ENCODE data around the gene OR8G5.

The OR8G5 gene

GRCh38 chr11:124311269-124311668 is 55.1 kb downstream of the OR8G5 start:
- no peak for TF ChIP-seq RBAK (tag by site-specific recombination; IDR thresholded peaks at IDR 0.05)
- no peak for TF ChIP-seq TSHZ1 (tag by site-specific recombination; IDR thresholded peaks at IDR 0.05; ENCODE audit: borderline replicate concordance)
- TF ChIP-seq ZBTB11 (tag by site-specific recombination; conservative IDR thresholded peaks at IDR 0.05; ENCODE audit: low read depth), result no peak
- no peak for TF ChIP-seq ZNF133 (tag by site-specific recombination; IDR thresholded peaks at IDR 0.05)
- TF ChIP-seq ZNF777 (tag by site-specific recombination; IDR thresholded peaks at IDR 0.05; ENCODE audit: borderline replicate concordance), result no peak
- no peak for TF ChIP-seq ZNF221 (tag by site-specific recombination; IDR thresholded peaks at IDR 0.05; ENCODE audit: borderline replicate concordance)
- no peak for TF ChIP-seq SALL2 (tag by site-specific recombination; IDR thresholded peaks at IDR 0.05; ENCODE audit: borderline replicate concordance)
- no peak for TF ChIP-seq ZNF596 (tag by site-specific recombination; IDR thresholded peaks at IDR 0.05)
- H3K9me3 ChIP-seq (ENCODE audit: control insufficient read depth, insufficient read depth, low read depth, low read length), result no peaks in the 10 kb centered on the region
- CTCF ChIA-PET, result no interaction called here
- no peaks in the 10 kb centered on the region for H3K4me1 ChIP-seq (ENCODE audit: control insufficient read depth, insufficient read depth, low read length)
- H3K36me3 ChIP-seq (ENCODE audit: control insufficient read depth in 2 of 2, insufficient read depth in 1 of 2, low read length in 2 of 2), result no peaks in the 10 kb centered on the region
- POLR2A ChIA-PET, result no interaction called here
- no peak overlapping the region for H3K27ac ChIP-seq (ENCODE audit: extremely low read depth, low read depth, low read length)
- H3K4me3 ChIP-seq (ENCODE audit: low read depth, low read length), result no peak overlapping the region

DNA sequence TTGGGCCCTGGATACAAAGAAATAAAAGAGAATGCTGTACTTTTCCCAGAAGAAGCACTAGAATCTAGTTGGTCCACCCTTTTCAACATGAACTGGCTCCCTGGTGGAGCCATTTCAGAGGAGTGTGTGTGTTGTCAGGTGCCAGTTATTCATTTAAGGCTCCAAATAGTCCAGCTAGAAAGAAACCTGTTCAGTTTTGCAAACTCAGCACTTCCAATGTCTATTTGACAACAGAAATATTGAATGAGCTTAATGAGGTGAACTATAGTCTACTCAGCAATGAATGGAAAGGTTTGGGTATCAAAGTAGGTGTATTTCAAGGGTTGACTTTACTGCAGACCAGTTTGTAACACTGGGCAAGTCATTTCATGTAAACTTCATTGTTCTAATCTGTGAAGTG is 55.5 kb downstream of the OR8G5 start:
- no peaks in the 10 kb centered on the region for H3K9me3 ChIP-seq (ENCODE audit: control insufficient read depth, insufficient read depth, low read depth, low read length)
- no peak overlapping the region for H3K4me3 ChIP-seq (ENCODE audit: low read depth, low read length)
- H3K27ac ChIP-seq (ENCODE audit: extremely low read depth, low read depth, low read length), result no peak overlapping the region
- no peaks in the 10 kb centered on the region for H3K36me3 ChIP-seq (ENCODE audit: control insufficient read depth in 2 of 2, insufficient read depth in 1 of 2, low read length in 2 of 2)
- TF ChIP-seq SP3 (tag by site-specific recombination; IDR thresholded peaks at IDR 0.05), result no peak
- no peak for TF ChIP-seq KLF16 (tag by site-specific recombination; IDR thresholded peaks at IDR 0.05)
- no peak for TF ChIP-seq BCL11A (tag by site-specific recombination; IDR thresholded peaks at IDR 0.05; ENCODE audit: low read depth)
- no peak for TF ChIP-seq ZNF19 (tag by site-specific recombination; IDR thresholded peaks at IDR 0.05; ENCODE audit: low read depth)
- TF ChIP-seq ZNF558 (tag by site-specific recombination; IDR thresholded peaks at IDR 0.05), result no peak
- TF ChIP-seq, protein P1, sequence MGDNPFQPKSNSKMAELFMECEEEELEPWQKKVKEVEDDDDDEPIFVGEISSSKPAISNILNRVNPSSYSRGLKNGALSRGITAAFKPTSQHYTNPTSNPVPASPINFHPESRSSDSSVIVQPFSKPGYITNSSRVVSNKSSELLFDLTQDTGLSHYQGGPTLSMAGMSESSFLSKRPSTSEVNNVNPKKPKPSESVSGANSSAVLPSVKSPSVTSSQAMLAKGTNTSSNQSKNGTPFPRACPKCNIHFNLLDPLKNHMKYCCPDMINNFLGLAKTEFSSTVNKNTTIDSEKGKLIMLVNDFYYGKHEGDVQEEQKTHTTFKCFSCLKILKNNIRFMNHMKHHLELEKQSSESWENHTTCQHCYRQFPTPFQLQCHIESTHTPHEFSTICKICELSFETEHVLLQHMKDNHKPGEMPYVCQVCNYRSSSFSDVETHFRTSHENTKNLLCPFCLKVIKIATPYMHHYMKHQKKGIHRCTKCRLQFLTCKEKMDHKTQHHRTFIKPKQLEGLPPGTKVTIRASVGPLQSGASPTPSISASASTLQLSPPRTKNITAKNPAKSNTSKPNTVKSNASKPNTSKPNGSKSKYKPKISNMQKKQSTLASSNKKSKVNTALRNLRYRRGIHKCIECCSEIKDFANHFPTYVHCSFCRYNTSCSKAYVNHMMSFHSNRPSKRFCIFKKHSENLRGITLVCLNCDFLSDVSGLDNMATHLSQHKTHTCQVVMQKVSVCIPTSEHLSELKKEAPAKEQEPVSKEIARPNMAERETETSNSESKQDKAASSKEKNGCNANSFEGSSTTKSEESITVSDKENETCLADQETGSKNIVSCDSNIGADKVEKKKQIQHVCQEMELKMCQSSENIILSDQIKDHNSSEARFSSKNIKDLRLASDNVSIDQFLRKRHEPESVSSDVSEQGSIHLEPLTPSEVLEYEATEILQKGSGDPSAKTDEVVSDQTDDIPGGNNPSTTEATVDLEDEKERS (tag by site-specific recombination; IDR thresholded peaks at IDR 0.05), result no peak
- ChIA-PET CTCF (no interaction called here), POLR2A (no interaction called here)
- no peaks in the 10 kb centered on the region for H3K4me1 ChIP-seq (ENCODE audit: control insufficient read depth, insufficient read depth, low read length)

Measured in HEK293 (cell line).